GM18868 (cell line): Measurements from ENCODE around the gene CCNJL.
"Not testable (repeated sequence)": the region's sequence is repeated elsewhere in the genome, so short reads cannot be mapped to it uniquely, and the experiment has no call there.

ENCODE experiments used
- ATAC-seq: cut with Tn5 transposase; IDR thresholded peaks from one replicate; pipeline ENCODE4 v1.9.1; 2021; ENCODE audit warnings: mild to moderate bottlenecking, moderate library complexity; ENCODE audit not compliant: unreplicated experiment

The CCNJL gene

DNA sequence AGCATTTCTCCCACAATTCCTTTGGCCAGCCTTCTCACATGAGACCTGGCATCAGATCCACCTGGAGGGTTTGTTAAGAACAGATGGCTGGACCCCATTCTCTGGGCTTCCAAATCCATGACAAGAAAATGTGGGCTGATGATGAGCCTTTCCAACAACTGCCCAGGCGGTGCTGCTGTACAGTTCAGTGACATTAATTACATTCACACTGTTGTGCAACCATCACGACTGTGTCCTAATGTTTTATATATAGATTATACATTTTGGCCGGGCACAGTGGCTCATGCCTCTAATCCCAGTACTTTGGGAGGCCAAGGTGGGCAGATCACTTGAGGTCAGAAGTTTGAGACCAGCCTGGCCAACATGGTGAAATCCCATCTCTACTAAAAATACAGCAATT, 22.4 kb upstream of the CCNJL start:
- not testable (repeated sequence) for ATAC-seq

DNA sequence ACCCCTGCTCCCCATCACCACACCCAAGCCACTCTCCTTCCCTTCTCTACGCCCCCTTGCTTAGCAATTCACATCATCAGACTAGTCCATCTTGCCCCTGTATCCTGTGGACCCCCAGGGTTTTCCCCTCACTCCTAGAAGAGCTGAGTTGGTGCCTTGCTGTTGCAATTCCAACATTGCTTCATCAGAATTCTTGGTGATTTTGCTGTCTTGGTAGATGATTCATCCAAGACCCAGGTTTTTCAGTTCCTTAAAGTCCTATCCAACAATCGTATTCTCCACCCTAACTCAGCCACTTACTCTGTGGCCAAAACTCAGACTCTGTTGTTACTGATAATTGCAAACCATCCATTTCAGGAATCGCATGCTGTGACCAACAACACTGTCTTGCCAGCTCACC, 21.4 kb upstream of the CCNJL start:
- ATAC-seq = no peak

DNA sequence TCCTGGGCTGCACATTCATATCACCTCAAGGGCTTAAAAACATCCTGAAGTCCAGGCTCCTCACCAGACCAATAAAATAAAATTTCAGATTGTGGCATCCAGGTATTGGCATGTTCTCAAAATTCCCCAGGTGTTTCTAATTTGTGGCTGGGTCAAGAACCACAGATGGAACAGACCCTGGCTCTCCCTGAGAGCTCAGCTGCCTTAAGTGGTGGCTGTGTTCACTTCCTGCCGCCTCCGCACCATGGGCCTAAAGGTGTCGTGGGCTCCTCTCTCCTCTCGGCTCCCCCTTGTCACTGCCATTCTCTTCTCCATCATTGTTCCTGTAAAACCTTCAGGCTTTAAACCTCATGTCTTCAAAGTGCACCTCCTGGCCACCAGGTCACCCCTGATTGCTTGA, 17.8 kb upstream of the CCNJL start:
- no peak for ATAC-seq

DNA sequence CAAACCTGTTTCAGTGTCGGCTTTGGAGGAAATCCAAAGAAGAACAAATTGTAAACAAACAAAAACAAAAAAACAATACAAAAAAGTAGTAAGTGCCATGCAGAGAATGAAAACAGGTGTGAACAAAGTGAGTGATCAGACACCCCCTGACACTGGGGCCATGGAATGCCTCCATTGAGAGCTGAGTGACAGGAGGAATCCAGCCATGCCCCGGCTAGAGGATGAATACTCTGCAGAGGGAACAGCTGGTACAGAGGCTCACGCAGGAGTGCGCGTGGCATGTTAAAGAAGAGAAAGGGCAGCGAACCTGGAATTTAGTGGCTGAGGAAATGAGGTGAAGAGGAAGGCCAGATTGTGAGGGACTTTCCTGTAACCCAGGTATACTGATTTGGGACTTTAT, 15.5 kb upstream of the CCNJL start:
- ATAC-seq = no peak

DNA sequence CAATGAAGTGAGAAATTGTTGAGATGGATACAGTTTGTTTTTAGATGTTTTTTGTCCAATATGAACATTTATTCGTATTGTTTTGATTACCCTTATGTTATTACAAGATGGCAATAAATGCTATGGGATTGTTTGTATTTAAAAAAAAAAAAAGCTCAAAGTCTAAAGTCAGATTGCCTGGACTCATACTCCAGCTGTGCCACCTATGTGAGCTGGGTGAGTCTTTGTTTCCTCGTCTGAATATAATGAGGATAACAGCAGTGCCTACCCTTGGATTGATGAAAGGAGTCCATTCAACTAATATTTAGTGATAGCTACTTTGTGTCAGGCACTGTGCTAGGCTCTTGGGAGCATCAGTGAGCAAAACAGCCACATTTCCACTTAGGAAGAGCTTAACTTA, 14.6 kb upstream of the CCNJL start:
- ATAC-seq = no peak

DNA sequence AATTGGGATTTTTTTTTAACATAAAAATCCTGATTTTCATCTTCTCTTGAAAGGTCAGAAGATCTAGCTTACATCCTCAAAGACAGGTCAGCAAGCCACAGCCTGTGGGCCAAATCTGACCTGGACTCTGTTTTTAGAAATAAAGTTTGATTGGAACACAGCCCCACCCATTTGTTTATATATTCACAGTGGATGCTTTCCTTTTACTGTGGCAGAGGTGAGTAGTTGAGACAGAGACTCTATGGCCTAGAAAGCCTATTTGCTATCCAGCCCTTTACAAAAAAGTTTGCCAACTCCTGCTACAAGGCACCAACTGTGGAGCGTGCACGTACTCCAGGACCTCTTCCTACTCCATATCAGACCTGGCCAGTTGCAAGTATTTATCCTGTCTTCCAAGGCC, 13.4 kb upstream of the CCNJL start:
- no peak for ATAC-seq

DNA sequence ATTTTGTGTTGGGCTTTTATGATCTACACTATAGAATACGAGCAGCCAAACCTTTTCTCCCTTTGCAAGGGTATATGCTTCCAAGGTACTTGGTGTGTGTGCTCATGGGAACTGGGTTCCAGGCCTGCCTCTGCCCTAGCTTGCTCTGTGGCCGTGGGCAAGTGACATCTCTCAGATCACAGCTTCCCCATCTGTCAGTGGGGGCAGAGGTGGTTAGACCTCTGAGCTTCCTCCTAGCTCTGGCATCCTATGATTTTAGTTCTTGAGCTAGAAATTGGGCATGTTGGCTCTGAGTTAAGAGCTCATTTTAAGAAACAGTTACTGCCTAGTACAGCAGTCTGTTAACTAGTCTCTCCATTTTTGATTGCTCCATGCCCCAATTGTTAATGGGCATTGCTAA, 12.5 kb upstream of the CCNJL start:
- ATAC-seq = no peak

DNA sequence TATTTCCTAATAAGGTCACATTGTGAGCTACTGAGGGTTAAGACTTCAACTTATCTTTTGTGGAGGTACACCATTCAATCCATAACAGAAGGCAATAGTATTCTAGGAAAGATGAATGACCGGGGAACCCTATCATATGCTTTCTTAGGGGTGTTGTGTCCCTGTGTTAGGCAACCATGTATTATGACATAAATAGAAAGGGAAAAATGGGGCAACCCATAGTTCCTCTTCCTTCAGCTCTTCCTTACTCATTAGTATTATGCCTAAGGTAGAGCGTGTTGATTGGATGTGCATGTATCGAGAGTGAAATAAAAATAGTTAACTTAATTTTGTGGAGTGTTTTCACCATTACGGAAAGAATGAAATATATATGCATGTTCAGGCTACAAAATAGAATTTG, 6.0 kb upstream of the CCNJL start:
- no peak for ATAC-seq

DNA sequence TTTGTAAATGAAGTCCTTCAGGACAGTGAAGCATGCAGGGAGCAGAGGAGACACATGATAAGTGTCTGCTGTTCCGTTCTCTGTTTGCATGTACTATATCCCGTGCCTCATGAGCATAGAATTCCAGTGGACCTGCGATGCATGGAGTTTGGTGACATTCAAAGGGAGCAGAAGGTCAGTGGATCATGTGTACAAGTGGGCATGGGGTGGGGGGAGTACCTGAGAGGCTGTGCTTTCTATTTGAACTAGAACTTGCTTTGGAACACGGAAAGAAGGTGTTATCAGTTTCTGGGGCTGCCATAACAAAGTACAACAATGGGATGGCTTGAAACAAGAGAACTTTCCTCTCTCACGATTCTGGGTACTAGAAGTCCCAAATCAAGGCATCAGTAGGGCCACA, 5.1 kb upstream of the CCNJL start:
- ATAC-seq = no peak

DNA sequence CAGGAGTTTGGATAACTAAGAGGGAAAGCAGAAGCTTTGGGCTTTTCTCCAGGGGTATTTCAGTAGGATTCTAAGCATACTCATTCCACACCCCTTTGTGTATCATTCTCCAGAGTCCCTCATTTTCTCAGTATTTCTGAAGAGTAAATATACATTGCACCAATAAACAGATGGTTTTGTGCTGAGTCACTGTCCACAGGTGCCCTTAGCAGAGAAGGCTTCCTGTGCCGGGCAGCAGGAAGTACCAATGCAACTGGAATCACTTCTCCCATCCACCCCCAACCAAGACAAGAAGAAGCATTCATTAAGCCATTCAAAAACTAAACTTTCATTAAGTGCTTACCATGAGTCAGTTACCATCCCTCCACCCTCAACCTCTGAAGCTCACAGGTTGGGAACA, 3.6 kb upstream of the CCNJL start:
- peak; percentile 44 for ATAC-seq

DNA sequence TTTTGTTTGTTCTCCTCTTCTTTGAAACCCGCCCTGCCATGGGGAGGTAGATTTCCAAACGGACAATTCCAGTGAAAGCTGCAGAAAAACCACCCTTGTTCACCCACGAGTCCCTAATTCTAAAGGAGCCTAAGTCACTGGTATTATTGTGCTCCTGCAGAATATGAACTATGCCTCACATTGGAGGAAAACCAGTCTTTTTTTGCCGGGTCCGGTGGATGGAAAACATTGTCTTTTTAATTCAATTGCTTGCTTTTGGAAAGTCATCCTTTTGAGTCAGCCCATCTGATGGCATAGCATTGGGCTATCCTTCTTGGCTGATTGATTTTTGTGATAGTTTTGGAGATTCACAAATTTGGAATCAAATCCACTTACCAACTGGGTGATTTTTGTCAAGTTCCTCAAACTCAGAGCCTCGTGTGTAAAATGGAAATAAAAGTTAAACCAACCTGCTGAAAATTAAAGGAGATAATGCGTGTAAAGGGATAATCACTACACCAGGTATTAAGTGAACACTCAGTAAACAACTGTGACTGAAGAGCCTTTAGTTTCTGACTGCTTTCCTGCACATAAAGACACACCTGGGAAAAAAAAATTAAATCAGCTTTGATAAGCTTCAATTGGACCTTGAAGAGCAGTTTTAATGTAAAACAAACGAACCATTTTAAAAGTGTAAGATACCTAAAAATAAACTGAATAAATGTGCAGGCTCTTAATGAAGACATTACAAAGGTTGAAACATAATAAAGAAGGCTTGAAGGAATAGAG, 780 bp upstream of the CCNJL start:
- no peak for ATAC-seq

DNA sequence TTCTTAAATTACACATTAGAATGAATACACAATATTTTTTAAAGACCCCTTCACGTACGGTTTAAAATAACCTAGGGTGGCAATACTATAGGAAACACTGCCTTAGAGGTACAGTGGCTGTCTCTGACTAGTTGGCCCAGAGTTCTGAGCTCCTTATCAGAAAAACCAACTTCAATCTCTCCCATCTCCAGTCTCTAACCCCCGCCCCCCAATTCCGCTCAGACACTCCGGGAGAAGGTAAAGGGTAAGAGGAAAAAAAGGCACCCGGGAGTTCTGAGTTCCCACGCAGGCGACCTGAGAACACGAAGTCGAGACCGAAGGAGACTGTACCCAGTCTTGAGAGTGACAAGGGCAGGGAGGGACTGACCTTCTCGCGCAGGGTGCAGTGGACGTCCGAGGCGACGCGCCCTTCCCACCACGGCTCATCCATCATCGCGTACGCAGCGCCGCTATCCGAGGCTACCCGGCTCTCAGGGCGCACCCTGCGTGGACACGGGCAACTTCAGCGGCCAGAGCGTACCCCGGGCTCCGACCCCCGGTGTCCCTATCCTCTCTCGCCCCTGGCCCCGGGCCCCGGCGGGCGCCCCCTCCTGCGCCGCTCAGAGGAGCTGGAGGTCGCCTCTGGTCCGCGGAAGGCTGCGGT, 752 bp downstream of the CCNJL start:
- peak; percentile 5 for ATAC-seq

DNA sequence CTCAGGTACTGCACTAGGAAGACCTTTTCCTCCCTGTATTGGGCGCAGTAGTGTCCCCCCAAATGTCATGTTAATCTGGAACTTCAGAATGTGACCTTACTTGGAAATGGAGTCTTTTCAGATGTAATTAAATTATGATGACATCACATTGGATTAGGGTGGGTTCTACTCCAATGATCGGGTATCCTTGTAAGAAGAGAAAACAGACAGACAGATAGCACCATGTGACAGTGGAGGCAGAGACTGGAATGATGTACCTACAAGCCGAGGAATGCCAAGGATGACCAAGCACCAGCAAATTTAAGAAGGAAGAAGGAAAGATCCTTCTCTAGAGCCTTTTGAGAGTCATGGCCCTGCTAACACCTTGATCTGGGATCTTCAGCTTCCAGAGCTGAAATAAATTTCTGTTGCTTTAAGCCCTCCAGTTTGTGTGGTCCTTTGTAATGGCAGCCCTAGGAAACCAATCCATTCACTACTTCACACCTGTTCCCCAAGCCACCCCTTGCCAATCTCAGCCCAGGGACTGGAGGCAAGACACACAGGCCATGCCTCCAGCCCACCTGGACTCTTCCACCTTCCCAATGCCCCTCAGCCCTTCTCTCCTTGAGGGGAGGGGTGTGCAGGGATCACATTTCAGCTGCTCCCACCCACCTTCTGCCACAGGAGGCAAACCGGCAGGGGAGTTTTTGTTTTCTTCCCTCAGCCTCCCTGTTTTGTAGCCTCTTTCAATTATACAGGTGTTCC, 1.6 kb downstream of the CCNJL start:
- ATAC-seq = no peak

DNA sequence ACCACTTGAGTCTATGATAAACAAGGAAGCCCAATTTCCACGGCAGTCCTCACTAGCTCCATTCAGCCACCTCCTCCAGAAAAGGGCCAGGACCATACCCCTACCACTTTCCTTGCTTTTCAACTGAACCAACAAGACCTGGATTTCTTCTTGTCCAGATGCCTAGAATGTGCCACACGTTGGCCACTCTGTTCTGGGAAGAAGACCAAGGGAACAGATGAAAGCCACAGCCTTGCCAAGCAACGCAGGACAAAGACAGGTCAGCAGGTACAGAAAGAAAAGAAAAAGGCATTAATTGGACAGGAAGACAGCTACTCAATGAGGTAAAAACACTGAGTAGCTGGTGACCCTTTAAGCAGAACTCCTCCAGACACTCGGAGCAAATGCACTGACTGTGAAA, 2.2 kb downstream of the CCNJL start:
- no peak for ATAC-seq

DNA sequence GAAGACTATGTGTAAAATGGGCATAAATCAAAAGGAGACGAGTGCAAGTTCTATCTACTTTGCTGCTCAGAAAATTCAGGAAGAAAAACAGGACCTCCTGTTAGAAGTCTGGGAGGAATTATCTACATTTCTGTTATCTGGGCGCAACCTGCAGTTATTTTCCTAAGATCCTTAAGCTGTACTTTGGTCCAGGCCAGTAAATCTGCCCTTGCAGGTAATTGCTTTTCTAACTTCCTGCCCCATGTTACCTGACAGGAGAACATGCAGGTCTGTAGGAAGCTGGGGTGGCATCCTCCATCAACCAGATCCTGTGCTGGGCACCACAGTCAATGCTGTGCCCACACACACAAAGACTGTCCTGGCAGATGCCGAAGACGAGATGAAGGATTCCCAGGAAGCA, 5.7 kb downstream of the CCNJL start:
- ATAC-seq = no peak

DNA sequence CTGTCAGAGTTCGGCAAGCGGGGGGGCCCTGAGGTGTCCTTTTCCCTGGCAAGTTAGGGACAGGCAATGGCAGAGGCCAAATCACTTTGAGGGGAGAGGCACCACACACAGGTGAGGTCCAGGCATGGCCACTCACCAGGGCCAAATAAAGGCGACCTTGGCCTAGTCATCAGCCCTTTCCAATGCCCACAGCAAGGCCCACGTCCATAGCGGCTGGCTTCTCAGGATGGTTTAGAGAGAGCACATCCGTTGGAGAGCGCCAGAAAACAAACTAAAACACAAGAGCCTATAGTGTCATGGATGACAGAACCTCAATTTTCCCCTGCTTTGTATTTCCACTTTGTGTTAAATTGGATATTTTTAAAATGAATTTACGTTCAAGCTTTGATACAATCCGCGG, 7.0 kb downstream of the CCNJL start:
- no peak for ATAC-seq

DNA sequence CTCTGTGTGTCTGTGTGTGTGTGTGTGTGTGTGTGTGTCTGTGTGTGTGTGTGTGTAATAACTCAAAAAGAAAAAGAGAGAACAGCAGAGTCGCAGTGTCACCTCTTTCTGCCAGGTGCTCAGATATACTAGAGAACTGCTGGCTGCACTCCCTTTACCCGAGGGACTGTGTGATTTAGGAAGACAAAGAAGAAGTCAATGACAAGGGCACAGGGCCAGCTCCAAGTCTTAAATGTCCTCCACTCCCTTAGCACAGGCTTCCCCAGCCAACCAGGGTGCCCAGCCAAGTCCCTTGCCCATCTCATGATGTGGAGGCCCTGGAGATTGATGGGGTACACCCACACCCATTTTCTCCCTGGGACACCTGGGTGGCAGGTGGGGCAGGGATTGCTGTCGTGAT, 8.7 kb downstream of the CCNJL start:
- ATAC-seq = no peak

DNA sequence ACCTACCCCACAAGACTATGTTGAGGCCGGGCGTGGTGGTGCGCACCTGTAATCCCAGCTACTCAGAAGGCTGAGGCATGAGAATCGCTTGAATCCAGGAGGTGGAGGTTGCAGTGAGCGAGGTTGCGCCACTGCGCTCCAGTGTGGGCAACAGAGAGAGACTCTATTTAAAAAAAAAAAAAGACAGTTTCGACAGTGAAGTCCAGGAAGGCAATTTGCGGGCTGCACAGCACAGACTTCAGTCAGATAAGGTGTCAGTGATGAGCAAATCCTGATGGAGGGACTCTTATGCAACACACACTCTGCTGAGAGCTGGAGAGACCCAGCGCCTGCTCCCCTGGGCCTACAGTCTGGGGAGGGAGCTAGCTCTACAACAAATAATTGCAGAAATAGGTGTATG, 14.2 kb downstream of the CCNJL start:
- ATAC-seq = no peak

DNA sequence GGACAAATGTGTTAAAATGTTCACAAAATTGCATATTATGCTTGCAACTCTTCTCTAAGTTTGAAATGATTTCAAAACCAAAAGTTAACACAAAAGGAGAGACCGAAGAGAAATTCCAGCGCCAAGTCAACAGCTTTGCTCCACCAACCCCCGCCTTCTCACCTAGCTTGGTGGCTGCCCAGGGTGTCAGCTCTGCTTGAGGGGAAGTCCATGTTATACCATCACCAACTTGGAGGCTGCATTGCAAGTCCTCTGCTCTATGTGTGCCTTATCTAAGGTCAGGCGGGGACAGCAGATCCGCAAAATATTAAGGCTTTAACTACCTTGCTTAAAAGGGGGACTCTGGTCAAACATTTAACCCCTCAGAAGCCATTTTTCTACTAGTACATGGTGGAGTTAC, 14.6 kb downstream of the CCNJL start:
- no peak for ATAC-seq

DNA sequence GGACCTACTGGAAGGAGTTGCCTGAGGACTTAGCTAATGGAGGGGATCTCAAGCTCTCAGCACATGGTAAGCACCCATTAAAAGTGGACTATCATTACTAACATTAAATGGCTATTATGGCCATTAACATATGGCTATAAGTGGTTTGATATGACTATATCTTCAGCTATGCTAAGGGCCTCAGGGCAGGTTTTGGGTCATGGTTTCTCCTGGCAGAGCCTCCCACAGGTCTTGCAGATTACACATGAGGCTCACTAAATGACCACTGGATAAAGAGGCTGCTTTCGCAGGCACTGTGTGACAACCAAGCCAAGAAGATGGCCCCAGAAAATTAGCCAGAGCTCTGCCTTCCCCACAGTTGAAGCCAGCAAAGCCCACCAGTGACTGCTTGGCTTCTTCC, 15.4 kb downstream of the CCNJL start:
- no peak for ATAC-seq

DNA sequence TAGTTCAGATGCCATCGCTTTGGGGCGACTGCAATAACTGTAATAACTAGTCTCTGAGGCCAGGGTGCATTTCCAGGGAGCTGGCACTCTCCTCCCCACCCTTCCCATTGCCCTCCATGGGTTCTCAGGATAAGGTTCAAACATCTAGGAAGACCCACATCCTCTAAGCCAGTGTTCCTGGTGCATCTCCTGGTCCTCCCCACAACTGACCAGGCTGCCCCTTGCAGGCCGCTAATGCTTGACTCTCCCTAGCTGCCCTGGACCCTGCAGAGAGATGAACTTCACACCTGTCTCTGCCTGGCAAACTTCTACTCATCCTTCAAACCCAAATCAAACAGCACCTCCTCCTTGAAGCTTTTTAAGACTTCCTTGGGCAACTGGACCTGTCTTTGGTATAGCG, 15.9 kb downstream of the CCNJL start:
- ATAC-seq = no peak

DNA sequence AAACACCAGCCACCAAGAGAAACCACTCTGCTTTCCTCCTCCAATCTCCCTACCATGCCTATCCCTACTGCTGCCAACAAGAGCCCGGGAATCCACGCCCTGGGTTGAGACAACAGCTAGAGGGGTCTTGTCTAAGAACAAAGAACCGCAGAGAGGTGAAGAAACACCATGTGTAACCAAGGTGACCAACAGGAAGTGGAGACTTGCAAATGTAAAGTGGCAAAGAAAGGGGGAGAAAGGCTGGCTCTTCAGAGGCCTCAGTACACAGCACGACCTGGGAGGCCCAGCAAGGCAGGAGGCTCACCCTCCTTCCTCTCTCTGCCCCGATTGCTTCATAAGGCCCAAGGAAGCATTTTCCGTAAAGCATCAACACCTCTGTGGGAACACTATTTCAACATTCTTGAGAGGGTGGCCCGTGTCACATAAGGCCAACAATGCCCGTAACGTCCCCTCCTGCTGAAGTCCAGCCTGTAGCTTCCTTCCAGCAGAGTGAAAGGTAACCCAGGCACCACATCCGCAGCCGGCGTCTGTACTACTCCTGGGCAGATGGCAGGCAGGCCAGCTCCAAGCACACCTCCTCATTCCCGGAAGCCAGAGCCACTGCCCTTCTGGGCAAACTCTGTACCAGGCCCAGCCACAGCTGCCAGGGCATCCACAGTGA, 18.3 kb downstream of the CCNJL start:
- ATAC-seq = no peak
